Liver (tissue), 2 donors: Measurements from ENCODE around the gene NHSL2.

Experiments
- YY1 ChIP-seq: IDR thresholded peaks from 2 replicates; pipeline ENCODE4 v1.6.1; 2016; ENCODE audit warnings: antibody characterized with exemption, mild to moderate bottlenecking
- TF ChIP-seq, protein P1 (sequence below): IDR thresholded peaks from 2 replicates; pipeline ENCODE4 v1.6.1; 2016; ENCODE audit warnings: antibody characterized with exemption
- TF ChIP-seq, protein P2 (sequence below): fragments of 150-350 bp; IDR thresholded peaks from 2 replicates; pipeline ENCODE4 v1.5.1; 2017; ENCODE audit warnings: improper control_type of control experiment, low read depth, low read length; ENCODE audit not compliant: missing input control
- donor health status: healthy.

DNA sequence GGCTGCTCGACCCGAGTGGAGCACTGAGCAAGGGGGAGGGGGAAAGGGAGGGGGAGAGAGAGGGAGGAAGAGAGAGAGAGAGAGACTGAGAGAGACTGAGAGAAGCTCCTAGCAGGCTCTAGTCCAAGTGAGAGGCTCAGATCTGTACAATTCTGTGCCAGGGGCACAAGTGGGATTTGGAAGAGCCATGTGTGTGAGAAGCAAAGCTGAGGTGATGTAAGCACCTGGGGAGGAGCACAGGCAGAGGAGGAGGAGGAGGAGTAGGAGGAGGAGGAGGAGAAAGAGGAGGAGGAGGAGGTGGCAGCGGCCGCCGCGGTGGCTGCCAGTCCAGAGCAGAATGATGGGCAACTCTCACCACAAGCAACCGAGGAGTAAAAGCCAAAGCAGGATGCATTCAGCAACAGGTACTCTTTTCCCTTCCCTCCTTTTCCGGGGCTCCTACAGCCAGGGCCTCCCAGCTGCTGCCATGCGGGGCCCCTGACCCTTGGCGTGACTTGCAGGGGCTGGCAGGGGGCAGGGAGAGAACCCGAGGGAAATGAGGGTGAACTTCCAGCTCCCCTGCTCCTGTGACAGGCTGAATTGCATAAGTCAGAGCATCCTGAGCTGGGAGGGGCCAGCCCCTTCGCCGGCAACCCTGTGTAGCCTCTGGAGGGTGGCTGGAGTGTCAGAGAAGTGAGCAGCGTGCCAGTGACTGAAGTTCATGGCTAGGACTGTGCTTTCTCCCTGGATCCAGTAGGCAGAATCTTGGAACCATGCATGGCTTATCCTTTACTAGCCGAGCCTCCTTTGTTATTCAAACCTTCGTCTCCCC lies 158.9 kb downstream of the NHSL2 start:
- TF ChIP-seq, protein P1, sequence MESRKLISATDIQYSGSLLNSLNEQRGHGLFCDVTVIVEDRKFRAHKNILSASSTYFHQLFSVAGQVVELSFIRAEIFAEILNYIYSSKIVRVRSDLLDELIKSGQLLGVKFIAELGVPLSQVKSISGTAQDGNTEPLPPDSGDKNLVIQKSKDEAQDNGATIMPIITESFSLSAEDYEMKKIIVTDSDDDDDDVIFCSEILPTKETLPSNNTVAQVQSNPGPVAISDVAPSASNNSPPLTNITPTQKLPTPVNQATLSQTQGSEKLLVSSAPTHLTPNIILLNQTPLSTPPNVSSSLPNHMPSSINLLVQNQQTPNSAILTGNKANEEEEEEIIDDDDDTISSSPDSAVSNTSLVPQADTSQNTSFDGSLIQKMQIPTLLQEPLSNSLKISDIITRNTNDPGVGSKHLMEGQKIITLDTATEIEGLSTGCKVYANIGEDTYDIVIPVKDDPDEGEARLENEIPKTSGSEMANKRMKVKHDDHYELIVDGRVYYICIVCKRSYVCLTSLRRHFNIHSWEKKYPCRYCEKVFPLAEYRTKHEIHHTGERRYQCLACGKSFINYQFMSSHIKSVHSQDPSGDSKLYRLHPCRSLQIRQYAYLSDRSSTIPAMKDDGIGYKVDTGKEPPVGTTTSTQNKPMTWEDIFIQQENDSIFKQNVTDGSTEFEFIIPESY: no peak
- TF ChIP-seq, protein P2, sequence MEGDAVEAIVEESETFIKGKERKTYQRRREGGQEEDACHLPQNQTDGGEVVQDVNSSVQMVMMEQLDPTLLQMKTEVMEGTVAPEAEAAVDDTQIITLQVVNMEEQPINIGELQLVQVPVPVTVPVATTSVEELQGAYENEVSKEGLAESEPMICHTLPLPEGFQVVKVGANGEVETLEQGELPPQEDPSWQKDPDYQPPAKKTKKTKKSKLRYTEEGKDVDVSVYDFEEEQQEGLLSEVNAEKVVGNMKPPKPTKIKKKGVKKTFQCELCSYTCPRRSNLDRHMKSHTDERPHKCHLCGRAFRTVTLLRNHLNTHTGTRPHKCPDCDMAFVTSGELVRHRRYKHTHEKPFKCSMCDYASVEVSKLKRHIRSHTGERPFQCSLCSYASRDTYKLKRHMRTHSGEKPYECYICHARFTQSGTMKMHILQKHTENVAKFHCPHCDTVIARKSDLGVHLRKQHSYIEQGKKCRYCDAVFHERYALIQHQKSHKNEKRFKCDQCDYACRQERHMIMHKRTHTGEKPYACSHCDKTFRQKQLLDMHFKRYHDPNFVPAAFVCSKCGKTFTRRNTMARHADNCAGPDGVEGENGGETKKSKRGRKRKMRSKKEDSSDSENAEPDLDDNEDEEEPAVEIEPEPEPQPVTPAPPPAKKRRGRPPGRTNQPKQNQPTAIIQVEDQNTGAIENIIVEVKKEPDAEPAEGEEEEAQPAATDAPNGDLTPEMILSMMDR: no peak
- no peak for TF ChIP-seq YY1
